ENCODE results near the gene KCNK17.

Gene KCNK17, protein sequence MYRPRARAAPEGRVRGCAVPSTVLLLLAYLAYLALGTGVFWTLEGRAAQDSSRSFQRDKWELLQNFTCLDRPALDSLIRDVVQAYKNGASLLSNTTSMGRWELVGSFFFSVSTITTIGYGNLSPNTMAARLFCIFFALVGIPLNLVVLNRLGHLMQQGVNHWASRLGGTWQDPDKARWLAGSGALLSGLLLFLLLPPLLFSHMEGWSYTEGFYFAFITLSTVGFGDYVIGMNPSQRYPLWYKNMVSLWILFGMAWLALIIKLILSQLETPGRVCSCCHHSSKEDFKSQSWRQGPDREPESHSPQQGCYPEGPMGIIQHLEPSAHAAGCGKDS

GRCh38 chr6:39314273-39314795 lies at the start of gene KCNK17:
KCNK17 (minus strand) TSS chr6:39314419; CDS start chr6:39314320, 99 bp downstream.
- DNase-seq, result no peak

DNA sequence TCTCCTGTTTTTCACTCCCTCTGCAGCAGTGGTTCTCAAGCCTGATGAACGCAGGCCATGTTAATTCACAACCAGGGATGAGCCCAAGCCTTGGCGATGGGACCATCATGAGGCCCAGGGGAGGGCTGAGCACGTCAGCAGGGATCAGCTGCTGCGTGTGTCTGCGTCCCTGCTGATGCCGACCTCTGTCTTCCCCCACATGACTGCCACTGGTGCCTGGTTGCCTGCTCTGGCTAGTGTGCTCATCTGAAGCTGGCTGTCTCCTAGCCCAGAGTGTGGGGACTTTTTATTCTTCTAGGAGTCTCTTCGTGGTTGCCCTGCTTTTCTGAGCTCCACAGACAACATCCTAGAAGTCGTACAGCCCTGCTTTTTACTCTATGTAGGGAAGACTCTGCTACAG lies 49.1 kb upstream of the KCNK17 start:
- no peak for DNase-seq

- DNase-seq, result no peak
Measured at GRCh38 chr6:39362487-39362865, 48.3 kb upstream of the KCNK17 start.

DNA sequence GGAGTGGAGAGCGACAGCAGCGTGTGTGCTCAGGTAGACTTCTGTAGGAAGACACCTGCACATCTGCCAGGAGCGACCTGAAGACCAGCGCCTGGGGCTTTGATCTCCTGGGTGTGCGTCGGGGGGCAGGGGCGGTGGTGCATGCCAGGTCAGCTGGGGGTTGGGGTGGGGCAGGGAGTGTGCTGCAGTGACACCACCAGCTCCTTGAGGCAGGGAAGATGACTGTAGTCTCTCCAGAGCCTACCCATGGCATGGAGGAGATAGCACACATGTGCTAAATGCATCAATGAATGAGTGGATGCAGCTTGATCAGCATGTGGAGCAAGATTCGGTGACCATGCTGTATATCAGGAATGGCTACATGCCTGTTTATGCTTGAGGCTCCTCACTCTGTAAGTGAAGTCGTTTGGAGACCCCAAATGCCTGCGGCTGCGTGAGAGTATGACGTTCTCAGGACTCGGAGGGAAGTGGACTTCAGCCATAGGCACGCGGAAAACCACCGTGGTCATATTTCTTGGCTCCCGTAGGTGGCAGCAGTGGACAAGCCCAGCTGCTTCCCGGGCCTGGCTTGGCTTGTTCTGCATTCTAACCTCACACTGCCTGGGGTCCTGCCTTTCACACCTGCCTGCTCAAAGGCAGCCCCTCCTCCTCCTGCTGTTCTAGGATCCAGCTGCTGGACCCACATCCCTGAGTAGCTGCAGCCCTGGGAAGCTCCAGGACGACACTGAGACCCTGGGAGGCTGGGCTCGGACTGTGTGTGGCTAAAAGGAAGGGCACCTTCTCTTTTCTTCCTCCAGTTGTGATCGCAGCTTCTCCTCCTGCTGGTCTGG lies 47.7 kb upstream of the KCNK17 start:
- peak; percentile 86 for DNase-seq

DNA sequence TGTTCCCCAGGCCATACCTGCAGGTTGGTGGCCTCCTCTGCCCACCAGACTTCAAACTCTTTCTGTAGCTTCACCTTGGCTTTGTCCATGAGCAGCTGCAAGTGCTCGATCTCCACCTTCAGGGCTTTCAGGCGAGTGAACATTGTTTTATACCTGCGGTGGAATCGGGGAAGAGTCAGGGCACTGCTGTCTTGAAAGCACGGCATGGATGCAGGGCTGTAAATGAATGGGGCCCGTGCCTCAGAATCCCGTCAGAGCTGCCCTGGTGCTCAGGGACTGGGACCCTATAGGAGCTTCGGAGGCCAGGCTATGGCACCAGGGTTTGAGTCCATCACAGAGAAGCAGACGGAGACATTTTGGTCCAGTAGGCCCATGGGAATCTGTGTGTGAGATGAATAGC lies 46.2 kb upstream of the KCNK17 start:
- DNase-seq, result no peak

- no peak for DNase-seq
Measured at GRCh38 chr6:39357998-39358686, 43.9 kb upstream of the KCNK17 start.

DNA sequence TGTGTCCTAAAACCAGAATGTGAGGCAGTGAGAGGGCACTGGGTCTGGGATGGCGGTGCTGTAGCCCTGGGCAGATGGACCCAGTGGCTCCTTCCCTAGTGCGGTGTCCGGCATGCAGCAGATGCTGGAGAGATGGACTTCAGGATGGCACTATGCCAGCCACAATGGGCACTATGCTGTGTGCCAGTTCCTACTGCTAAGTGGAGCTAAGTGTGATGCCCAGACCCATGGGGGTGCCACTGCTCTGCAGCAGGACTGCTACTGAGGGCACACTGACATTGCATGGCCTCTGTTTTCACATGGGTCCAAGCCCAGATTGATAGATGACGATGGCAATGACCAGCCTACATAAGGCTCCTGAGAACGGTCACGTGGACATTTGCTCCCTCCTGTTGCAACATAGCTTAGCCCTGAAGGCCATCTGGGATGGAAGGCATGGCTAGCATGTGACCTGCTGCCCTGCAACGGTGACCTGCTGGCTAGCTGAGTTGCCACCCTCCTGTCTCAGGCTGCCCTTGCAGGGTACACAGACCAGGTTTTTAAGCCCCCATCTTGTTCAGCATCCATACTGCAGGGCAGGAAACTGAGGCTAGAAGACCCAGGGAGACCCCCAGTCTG lies 39.6 kb upstream of the KCNK17 start:
- no peak for DNase-seq

DNA sequence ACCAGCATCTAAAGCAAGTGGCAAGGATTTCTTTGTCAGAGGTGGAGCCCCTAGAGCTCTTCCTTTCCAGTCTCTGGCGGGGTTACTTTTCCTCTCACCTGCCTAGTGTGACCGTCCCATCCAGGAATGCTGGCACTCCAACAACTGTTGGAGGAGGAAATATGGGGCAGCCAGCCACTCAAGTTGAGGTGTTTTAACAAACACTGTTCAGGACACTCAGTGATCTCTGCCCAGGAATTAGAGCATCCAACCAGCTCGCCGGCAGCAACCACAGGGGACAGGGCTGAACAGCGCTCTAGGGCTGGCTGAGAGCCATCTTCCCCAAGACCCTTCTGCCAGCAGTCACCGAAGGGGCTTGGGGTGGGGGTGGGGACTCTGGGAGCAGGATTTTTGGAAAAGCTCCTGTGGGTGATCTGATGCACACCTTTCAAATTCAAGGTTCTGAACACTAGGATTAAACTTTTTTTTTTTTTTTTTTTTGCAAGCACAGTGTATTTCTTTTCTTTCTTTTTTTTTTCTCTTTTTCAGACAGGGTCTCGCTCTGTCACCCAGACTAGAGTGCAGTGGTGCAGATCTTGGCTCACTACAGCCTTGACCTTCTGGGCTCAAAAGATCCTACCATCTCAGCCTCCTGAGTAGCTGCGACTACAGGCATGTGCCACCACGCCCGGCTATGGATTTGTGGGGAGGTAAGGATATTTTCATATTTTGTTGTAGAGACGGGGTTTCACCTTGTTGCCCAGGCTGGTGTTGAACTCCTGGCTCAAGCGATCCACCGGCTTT lies 36.7 kb upstream of the KCNK17 start:
- no peak for DNase-seq

GRCh38 chr6:39348740-39349139 lies 34.5 kb upstream of the KCNK17 start:
- DNase-seq, result no peak

DNA sequence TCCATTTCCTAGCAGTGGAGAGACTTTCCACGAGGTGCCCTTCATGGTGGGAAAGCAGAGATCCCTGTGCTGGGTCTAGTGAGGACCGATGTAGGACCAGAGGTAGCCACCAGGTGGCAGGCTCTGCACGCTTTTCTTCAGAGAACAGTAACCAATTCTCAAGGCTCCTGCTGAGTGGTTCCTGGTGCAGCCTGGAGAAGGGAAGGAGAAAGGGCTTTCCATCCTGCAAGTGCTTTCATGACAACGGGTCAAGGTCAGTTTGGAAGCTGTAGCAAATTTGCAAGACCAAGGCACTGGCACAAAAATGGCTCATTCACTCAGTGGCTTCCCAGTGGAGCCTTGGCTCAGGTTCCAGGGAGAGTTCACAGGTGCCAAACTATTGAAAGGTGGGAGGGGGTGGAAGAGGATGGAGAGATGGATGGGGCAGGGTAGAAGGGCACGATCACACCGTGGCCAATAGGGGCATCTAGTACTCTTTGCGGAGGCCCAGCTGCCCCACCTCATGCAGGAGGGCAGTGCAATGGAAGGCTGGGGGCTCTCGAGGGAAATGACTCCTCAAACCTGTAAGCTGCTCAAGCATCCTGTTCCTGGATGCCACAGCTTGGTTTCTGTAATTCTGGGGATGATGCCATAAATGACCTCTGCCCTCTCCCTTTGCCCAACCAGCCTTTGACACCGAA lies 33.8 kb upstream of the KCNK17 start:
- peak; percentile 85 for DNase-seq

GRCh38 chr6:39347206-39347605 lies 33.0 kb upstream of the KCNK17 start:
- no peak for DNase-seq

DNA sequence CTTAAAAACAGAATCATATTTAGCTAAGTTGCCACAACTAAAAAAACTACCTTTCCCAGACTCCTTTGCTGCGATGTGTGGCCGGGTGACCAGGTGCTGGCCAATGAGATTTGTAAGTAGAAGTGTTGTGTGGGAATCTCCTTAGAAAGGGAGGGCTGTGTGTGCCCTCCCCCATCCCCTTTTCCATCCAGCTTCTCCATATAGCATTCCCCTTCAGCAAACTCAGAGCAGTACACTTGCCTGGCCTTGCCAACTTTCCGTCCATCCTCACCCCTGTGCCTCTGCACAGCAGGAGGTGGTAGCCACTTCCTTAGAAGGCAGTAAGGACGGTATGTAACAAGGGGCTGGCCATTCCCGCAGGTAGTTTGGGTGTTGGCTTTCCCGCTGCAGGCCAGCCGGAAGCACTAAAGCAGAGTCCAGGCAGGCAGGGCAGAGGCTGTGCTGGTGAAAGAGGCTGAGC lies 30.6 kb upstream of the KCNK17 start:
- no peak for DNase-seq

GRCh38 chr6:39343396-39343870 lies 29.2 kb upstream of the KCNK17 start:
- no peak for DNase-seq

DNA sequence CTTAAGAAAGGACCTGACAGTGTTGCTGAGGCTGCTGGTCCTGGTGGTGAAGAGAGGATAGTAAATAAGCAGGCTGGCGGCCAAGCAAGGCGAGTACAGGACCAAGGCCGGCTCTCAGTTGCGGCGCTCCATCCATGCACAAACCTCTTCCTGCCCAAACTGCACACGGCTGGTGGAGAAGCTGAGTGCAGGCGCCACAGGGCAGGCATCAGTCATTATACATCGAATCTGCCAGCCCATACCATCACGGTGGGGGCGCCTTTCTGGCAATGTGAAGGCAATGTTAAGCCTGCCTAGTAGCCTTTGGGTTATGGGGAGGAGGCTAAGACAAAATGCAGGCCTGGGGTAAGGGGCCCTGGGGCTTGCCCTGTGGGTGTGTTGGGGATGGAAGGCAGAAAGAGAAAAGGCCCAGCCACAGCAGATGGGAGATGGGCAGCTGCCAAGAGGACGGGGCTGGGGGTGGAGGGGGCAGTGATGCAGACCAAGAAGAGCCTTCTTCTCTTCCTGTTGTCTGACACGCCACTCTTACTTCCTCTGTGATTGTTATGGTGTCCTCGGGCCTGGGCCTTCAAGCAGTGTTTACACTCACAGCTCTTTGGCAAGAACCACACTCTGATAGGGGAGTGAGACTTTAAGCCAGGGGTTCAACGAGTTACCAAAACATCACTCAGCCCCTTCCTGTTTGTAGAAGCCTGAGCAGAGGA lies 28.6 kb upstream of the KCNK17 start:
- DNase-seq, result no peak

DNA sequence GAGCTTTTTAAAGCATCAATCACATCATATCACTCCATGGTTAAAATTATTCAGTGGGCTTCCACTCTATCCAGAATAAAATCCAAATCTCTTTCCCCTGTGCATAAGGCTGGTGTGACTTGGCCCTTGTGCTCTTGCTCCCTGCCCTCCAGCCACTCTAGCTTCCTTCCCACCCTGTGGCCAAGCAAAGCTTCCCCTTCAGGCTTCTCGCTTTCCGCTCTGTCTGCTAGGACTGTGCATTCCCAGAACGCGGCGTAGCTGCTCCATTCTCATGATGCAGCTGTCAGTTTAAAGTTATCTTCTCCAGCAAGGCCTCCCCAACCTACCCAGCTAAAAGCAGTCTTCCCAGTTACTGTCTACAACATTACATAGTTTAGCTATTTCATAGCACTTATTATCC lies 27.7 kb upstream of the KCNK17 start:
- DNase-seq, result no peak

DNA sequence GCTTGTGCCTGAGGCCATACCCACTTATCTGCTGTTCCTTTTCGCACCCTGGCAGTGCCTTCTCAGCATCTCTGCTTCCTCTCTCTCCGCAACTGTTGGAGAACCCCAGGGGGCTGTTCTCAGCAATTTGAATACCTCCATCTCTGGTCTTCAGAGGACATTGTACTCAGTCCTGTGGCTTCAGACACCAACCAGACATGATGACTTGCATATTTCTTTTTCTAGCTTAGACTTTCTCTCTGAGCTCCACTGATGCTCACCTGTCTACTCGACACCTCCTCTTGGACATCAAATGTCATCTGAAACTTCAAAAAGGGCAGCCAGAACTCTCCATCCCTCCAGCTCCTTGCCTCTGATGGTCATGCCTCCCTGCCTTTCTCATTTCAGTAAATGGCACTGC lies 27.1 kb upstream of the KCNK17 start:
- no peak for DNase-seq

DNA sequence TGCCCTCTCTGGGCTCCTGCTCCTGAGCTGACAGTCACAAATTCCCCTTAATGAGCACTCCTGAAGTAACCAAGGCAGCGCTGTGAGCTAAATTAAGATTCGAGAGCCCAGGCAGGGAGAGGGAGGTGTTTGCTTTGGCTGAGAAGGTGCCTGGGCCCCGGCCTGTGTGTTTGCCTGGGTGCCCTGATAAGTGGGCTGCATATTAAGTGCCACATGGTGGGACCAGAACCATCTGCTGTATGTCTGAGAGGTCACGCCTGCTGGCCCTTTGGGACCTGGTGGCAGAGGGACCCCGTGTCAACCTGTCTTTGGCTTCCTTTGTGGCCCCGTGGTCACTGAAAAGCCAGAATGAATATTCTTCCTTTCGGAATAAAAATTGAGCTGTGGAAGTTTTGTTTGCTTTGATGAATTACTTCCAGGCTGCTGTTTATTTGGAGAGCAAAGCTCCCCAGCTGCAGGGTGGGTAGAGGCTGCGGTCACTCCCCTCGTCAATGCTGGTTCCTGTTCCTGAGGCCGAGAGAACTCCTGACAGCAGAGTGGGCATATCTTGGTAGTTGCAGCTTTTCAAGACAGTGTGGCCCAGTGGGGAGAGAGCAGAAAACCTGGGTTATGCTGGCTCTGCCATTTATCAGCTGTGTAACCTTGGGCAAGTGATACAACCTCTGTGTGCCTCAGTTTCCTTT lies 25.8 kb upstream of the KCNK17 start:
- DNase-seq, result no peak

- DNase-seq, result no peak
Measured at GRCh38 chr6:39339096-39339867, 25.1 kb upstream of the KCNK17 start.

- no peak for DNase-seq
Measured at GRCh38 chr6:39338397-39338796, 24.2 kb upstream of the KCNK17 start.

Data from right forelimb (tissue), 1 donor.